PC-3 (cell line): ENCODE measurements around the gene SERGEF. TPM values are rescaled to one million over a fixed set of nuclear protein-coding genes. Genes with fewer than 3 reads are reported as not detected.

Source experiments
- ATAC-seq: fragments of 200-7000 bp; cut with Tn5 transposase; 2 replicates; pipeline ENCODE4 v1.9.1; 2020; ENCODE audit warnings: mild to moderate bottlenecking, moderate library complexity
- BruUV-seq: library from RNA; stranded (reverse); fragments of 400-500 nt; replicated peaks from 2 replicates; lab custom pipeline; 2021; lab: Mats Ljungman, UMichigan
- CTCF ChIA-PET: fragments of 300-600 bp; sonication (Branson Sonifier 250); formaldehyde crosslinking; loops from one replicate; lab custom pipeline; 2022; ENCODE audit warnings: antibody characterized with exemption; lab: Charles Lee
- POLR2A ChIA-PET: fragments of 300-600 bp; sonication (Branson Sonifier 250); formaldehyde crosslinking; loops from one replicate; lab custom pipeline; 2022; ENCODE audit warnings: antibody characterized with exemption; ENCODE audit not compliant: unreplicated experiment; lab: Charles Lee
- DNase-seq: peaks from one replicate; pipeline ENCODE4 v3.0.0-alpha.2; 2015
- H2AFZ ChIP-seq: fragments of 300-600 bp; sonication (generic); 2 replicates; pipeline ENCODE4 v1.6.0; 2016; ENCODE audit warnings: antibody characterized with exemption, low read length
- H3F3A ChIP-seq: fragments of 300-600 bp; sonication (generic); one replicate; pipeline ENCODE4 v1.6.0; 2017; ENCODE audit warnings: antibody characterized with exemption, low read length, control low read depth, mild to moderate bottlenecking; ENCODE audit not compliant: unreplicated experiment
- H3K27ac ChIP-seq: fragments of 300-600 bp; sonication (generic); 2 replicates; pipeline ENCODE4 v1.5.1; 2016; ENCODE audit warnings: mild to moderate bottlenecking, low read length
- H3K27me3 ChIP-seq: fragments of 300-600 bp; sonication (generic); 2 replicates; pipeline ENCODE4 v1.6.1; 2016; ENCODE audit warnings: low read length, mixed read lengths
- H3K36me3 ChIP-seq: fragments of 300-600 bp; sonication (generic); 2 replicates; pipeline ENCODE4 v1.6.1; 2016; ENCODE audit warnings: low read depth, mixed run types, low read length, mixed read lengths
- H3K4me1 ChIP-seq: fragments of 300-600 bp; sonication (generic); 2 replicates; pipeline ENCODE4 v1.5.1; 2016; ENCODE audit warnings: low read length; ENCODE audit not compliant: insufficient read depth
- H3K4me2 ChIP-seq: fragments of 300-600 bp; sonication (generic); 2 replicates; pipeline ENCODE4 v1.6.0; 2016; ENCODE audit warnings: low read length
- H3K4me3 ChIP-seq: fragments of 300-600 bp; sonication (generic); 2 replicates; pipeline ENCODE4 v1.5.1; 2016; ENCODE audit warnings: mild to moderate bottlenecking, low read length, mixed read lengths
- H3K79me2 ChIP-seq: fragments of 300-600 bp; sonication (generic); 2 replicates; pipeline ENCODE4 v1.6.1; 2017; ENCODE audit warnings: low read length, mixed read lengths
- H3K9ac ChIP-seq: fragments of 300-600 bp; sonication (generic); 2 replicates; pipeline ENCODE4 v1.6.0; 2016; ENCODE audit warnings: mild to moderate bottlenecking, low read length
- H3K9me2 ChIP-seq: fragments of 300-600 bp; sonication (generic); replicated peaks from 2 replicates; pipeline ENCODE4 v1.6.1; 2016; ENCODE audit warnings: mixed run types, low read length, mixed read lengths
- H3K9me3 ChIP-seq: fragments of 300-600 bp; sonication (generic); 2 replicates; pipeline ENCODE4 v1.6.1; 2016; ENCODE audit warnings: low read length, mixed read lengths
- H4K20me1 ChIP-seq: fragments of 300-600 bp; sonication (generic); 2 replicates; pipeline ENCODE4 v1.6.1; 2016; ENCODE audit warnings: low read length, mixed read lengths
- EZH2 ChIP-seq: fragments of 300-600 bp; sonication (generic); IDR thresholded peaks from one replicate; pipeline ENCODE4 v1.6.1; 2017; ENCODE audit warnings: antibody characterized with exemption, mild to moderate bottlenecking, low read length; ENCODE audit not compliant: unreplicated experiment
- EZH2phosphoT487 ChIP-seq: fragments of 300-600 bp; sonication (generic); IDR thresholded peaks from 2 replicates; pipeline ENCODE4 v1.6.1; 2018; ENCODE audit warnings: mild to moderate bottlenecking, antibody characterized with exemption, low read length, borderline replicate concordance
- intact Hi-C: fragments of 100-400 bp; cut with micrococcal nuclease; formaldehyde crosslinking; loops from 2 replicates; pipeline ENCODE4 v1.9.0; 2023
- total RNA-seq: library from RNA; depleted of rRNA; stranded (reverse); fragments of >200 nt; gene quantifications from 2 replicates; pipeline ENCODE4 v1.2.3, GENCODE V29; 2014
- TF ChIP-seq, protein P1 (sequence below): fragments of 300-600 bp; sonication (generic); conservative IDR thresholded peaks from 2 replicates; pipeline ENCODE4 v1.5.1; 2017; ENCODE audit warnings: antibody characterized with exemption, low read depth, mild to moderate bottlenecking, low read length

SERGEF gene
- total RNA-seq, 1 experiment from 2014 or later = 13.7 TPM

DNA sequence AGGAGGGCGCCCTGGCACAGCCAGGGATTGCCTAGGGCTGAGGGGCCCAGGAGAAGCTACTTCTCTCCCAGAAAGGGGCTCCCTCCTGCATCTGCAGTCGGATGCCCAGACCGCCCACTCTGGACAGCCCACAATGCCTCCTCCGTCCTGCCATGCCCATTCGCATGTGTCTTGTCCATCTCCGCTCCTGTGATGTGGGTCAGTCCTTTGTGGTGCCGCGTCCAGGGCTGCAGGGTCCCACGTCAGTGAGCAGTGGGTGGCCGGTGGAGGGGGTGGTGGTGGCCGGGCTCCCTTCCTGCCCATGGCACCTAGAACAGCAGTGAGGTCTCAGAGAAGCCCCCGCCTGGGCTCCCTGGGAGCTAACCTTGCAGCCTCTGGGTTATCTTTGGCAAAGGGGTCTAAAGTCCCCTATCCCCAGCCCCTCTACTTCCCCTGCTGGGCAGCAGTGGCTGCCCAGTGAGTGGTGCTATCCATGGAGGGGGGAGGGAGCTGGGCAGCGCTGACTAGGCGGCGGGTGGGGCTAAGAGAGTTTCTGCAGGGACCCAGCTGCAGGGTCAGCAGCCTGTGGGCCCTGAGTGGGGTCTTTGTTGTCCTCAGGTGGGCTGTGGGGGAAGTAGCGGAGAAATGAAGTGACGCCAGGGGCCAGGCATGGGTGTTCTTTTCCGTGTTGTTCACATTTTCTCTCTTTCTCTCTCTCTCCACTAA is 237.2 kb downstream of the SERGEF start:
- H3K4me3 ChIP-seq = no peak overlapping the region
- no peak overlapping the region for H3K4me2 ChIP-seq
- ATAC-seq = no peak
- ChIA-PET POLR2A (no interaction called here), CTCF (no interaction called here)
- H3K36me3 ChIP-seq = no peaks in the 10 kb centered on the region
- no peaks in the 10 kb centered on the region for H3K9me2 ChIP-seq
- no peak overlapping the region for H3K27ac ChIP-seq
- H4K20me1 ChIP-seq = no peaks in the 10 kb centered on the region
- DNase-seq = no peak
- no TSS peak for BruUV-seq
- no peaks in the 10 kb centered on the region for H3K27me3 ChIP-seq
- H3F3A ChIP-seq = no peaks in the 10 kb centered on the region
- no peaks in the 10 kb centered on the region for H3K9me3 ChIP-seq
- no peaks in the 10 kb centered on the region for H3K4me1 ChIP-seq
- no peak overlapping the region for H3K9ac ChIP-seq
- intact Hi-C loops = no loop called here
- no peaks in the 10 kb centered on the region for H3K79me2 ChIP-seq
- H2AFZ ChIP-seq = no peak overlapping the region
- TF ChIP-seq EZH2 = no peak
- TF ChIP-seq, protein P1, sequence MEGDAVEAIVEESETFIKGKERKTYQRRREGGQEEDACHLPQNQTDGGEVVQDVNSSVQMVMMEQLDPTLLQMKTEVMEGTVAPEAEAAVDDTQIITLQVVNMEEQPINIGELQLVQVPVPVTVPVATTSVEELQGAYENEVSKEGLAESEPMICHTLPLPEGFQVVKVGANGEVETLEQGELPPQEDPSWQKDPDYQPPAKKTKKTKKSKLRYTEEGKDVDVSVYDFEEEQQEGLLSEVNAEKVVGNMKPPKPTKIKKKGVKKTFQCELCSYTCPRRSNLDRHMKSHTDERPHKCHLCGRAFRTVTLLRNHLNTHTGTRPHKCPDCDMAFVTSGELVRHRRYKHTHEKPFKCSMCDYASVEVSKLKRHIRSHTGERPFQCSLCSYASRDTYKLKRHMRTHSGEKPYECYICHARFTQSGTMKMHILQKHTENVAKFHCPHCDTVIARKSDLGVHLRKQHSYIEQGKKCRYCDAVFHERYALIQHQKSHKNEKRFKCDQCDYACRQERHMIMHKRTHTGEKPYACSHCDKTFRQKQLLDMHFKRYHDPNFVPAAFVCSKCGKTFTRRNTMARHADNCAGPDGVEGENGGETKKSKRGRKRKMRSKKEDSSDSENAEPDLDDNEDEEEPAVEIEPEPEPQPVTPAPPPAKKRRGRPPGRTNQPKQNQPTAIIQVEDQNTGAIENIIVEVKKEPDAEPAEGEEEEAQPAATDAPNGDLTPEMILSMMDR = no peak
- no peak for TF ChIP-seq EZH2phosphoT487

DNA sequence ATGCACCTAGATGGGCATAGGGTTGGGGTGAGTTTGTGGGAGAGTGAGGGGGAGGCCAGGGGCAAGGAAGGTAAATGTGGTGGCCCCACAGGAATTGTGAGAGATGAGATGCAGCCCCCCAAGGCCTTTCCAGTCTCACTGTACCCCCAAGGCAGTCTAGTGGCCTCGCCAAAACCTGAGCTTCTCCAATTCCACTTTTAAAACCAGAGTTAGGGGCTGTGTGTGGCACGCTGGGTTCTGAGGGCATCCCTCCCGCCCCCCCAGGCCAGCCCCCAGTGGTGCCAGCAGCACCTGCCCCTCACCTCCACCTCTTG is 237.9 kb downstream of the SERGEF start:
- CTCF ChIA-PET = no interaction called here
- no peak overlapping the region for H3K27ac ChIP-seq
- no peak overlapping the region for H3K9ac ChIP-seq
- H4K20me1 ChIP-seq = no peaks in the 10 kb centered on the region
- H3K36me3 ChIP-seq = no peaks in the 10 kb centered on the region
- H3K79me2 ChIP-seq = no peaks in the 10 kb centered on the region
- BruUV-seq = no TSS peak
- no peak for TF ChIP-seq EZH2
- TF ChIP-seq, protein P1 = no peak
- no peak for TF ChIP-seq EZH2phosphoT487
- DNase-seq (no peak), ATAC-seq (no peak)
- intact Hi-C loops = no loop called here
- H3K4me2 ChIP-seq = no peak overlapping the region
- POLR2A ChIA-PET = no interaction called here
- H2AFZ ChIP-seq = no peak overlapping the region
- no peaks in the 10 kb centered on the region for H3K9me3 ChIP-seq
- no peaks in the 10 kb centered on the region for H3K9me2 ChIP-seq
- H3K4me1 ChIP-seq = no peaks in the 10 kb centered on the region
- H3K4me3 ChIP-seq = no peak overlapping the region
- H3K27me3 ChIP-seq = no peaks in the 10 kb centered on the region
- no peaks in the 10 kb centered on the region for H3F3A ChIP-seq

DNA sequence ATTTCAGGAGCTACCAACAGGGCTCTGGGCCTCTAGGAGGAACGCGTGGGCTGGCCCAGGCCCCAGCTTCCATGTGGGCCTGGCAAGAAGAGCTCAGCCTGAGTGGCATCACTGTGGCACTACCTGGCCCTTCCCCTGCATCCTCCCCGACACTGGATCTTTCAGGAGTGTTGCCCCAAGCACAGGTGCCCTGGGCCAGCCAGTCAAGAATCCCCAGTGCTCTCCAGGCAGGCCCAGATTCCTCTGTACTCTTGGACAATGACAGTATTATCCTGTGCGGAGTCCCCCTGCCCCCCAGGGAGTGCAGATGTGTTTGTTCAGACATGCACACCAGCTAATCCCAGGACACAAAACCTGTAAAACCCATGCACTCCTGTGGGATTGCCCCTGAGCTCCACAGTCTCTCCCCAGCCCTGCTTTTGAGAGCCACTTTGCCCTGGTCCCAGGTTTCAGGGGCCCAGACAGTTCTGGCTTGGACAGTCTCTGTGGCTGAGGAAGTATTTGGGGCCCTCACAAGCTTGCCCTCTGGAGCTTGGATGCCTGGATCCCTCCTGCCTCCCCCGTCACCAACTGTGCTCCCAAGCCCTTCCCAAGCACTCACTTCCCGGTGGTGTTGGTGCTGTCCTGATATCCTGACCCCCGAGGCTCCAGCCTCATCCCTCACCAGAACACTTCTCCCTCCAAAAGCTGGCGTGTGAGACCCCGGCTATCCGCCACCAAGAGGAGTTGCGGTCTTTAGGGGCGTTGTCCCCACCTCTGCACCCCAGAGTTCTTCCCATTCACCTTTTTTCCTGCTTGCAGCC is 238.4 kb downstream of the SERGEF start:
- POLR2A ChIA-PET = no interaction called here
- Histone ChIP-seq H3K9me2 (no peaks in the 10 kb centered on the region), H3K9ac (no peak overlapping the region), H3K27me3 (no peaks in the 10 kb centered on the region), H3K79me2 (no peaks in the 10 kb centered on the region), H3K4me1 (no peaks in the 10 kb centered on the region), H4K20me1 (no peaks in the 10 kb centered on the region), H3F3A (no peaks in the 10 kb centered on the region), H3K27ac (no peak overlapping the region), H3K4me2 (no peak overlapping the region), H2AFZ (no peak overlapping the region), H3K36me3 (no peaks in the 10 kb centered on the region), H3K4me3 (no peak overlapping the region), H3K9me3 (no peaks in the 10 kb centered on the region)
- TF ChIP-seq, protein P1 = no peak
- TF ChIP-seq EZH2phosphoT487 (no peak), EZH2 (no peak)
- ATAC-seq = no peak
- no TSS peak for BruUV-seq
- DNase-seq = no peak
- CTCF ChIA-PET = no interaction called here
- intact Hi-C loops = no loop called here
